Cardiac muscle cell (in vitro differentiated cells and primary cell): ENCODE results near the gene BRD7. TPM values are rescaled to one million over a fixed set of nuclear protein-coding genes. Genes with fewer than 3 reads are reported as not detected.

Experiments
- DNase-seq, 2 donors: peaks; one replicate each; pipeline versions ENCODE4 v3.0.0 to v3.0.0-alpha.2; 2010 to 2017; ENCODE audit warnings: low read depth in 1 of 2, low spot score in 1 of 2
- H3K27ac ChIP-seq: fragments of 200-600 bp; sonication (generic); 2 replicates; pipeline ENCODE4 v1.5.1; 2016
- H3K27me3 ChIP-seq: fragments of 200-600 bp; sonication (generic); 2 replicates; pipeline ENCODE4 v1.6.0; 2016; ENCODE audit warnings: control low read depth
- H3K36me3 ChIP-seq: fragments of 200-600 bp; sonication (generic); 2 replicates; pipeline ENCODE4 v1.5.1; 2016; ENCODE audit warnings: control low read depth
- H3K4me1 ChIP-seq: fragments of 200-600 bp; sonication (generic); 2 replicates; pipeline ENCODE4 v1.8.1; 2017; ENCODE audit warnings: low read depth, mild to moderate bottlenecking, mixed run types
- H3K4me3 ChIP-seq: fragments of 200-600 bp; sonication (generic); 2 replicates; pipeline ENCODE4 v1.5.1; 2016; ENCODE audit warnings: mild to moderate bottlenecking
- H3K9me3 ChIP-seq: fragments of 200-600 bp; sonication (generic); 2 replicates; pipeline ENCODE4 v1.5.1; 2017; ENCODE audit warnings: low read depth, mild to moderate bottlenecking, control low read depth
- CTCF ChIP-seq: IDR thresholded peaks from 2 replicates; pipeline ENCODE4 v1.5.1; 2012; ENCODE audit warnings: low read depth, mild to moderate bottlenecking, low read length
- polyA plus RNA-seq: library from polyadenylated mRNA; unstranded; fragments of >200 nt; fragmentation: Nextera tagmentation; extraction: Ambion mirVana; gene quantifications from 2 replicates; pipeline ENCODE4 v1.2.1, GENCODE V29; 2016
- total RNA-seq: library from RNA; depleted of rRNA; stranded (reverse); fragments of >200 nt; gene quantifications from 2 replicates; pipeline ENCODE4 v1.2.3, GENCODE V29; 2016

The BRD7 gene
- total and polyA plus RNA-seq, 2 experiments from 2014 or later = 80.1 to 89.2 TPM

- DNase-seq = no peak
- no peak overlapping the region for H3K4me3 ChIP-seq
Measured at GRCh38 chr16:50316102-50316847, 52.5 kb downstream of the BRD7 start.

GRCh38 chr16:50315346-50315997 is 53.3 kb downstream of the BRD7 start:
- H3K36me3 ChIP-seq = peaks cover 41% of the 10 kb centered on the region
- no peak overlapping the region for H3K4me3 ChIP-seq
- peaks cover 13% of the 10 kb centered on the region for H3K4me1 ChIP-seq
- H3K9me3 ChIP-seq = no peaks in the 10 kb centered on the region
- TF ChIP-seq CTCF = no peak
- H3K27ac ChIP-seq = peak overlapping the region; percentile 64
- H3K27me3 ChIP-seq = no peaks in the 10 kb centered on the region
- no peak for DNase-seq

More at GRCh38 chr16:50316102-50316847, 52.5 kb downstream of the BRD7 start:
- Histone ChIP-seq H3K27me3 (no peaks in the 10 kb centered on the region), H3K27ac (peak overlapping the region; percentile 64), H3K36me3 (peaks cover 48% of the 10 kb centered on the region), H3K9me3 (no peaks in the 10 kb centered on the region), H3K4me1 (peaks cover 13% of the 10 kb centered on the region)
- no peak for TF ChIP-seq CTCF

GRCh38 chr16:50314665-50315064 is 54.1 kb downstream of the BRD7 start:
- DNase-seq = no peak
- Histone ChIP-seq H3K9me3 (no peaks in the 10 kb centered on the region), H3K4me1 (peaks cover 13% of the 10 kb centered on the region), H3K27ac (peak overlapping the region; percentile 64), H3K36me3 (peaks cover 33% of the 10 kb centered on the region), H3K27me3 (no peaks in the 10 kb centered on the region), H3K4me3 (no peak overlapping the region)
- TF ChIP-seq CTCF = no peak

- peak in 1 of 2 donors; percentile 88 for DNase-seq
- peaks cover 13% of the 10 kb centered on the region for H3K4me1 ChIP-seq
- no peaks in the 10 kb centered on the region for H3K27me3 ChIP-seq
- H3K36me3 ChIP-seq = peaks cover 25% of the 10 kb centered on the region
- no peak overlapping the region for H3K4me3 ChIP-seq
- peak overlapping the region; percentile 64 for H3K27ac ChIP-seq
- H3K9me3 ChIP-seq = no peaks in the 10 kb centered on the region
- no peak for TF ChIP-seq CTCF
Measured at GRCh38 chr16:50313596-50314478, 55.0 kb downstream of the BRD7 start.

- TF ChIP-seq CTCF = no peak
- peaks cover 13% of the 10 kb centered on the region for H3K4me1 ChIP-seq
- no peak overlapping the region for H3K27ac ChIP-seq
- no peaks in the 10 kb centered on the region for H3K27me3 ChIP-seq
- DNase-seq = peak in 1 of 2 donors; percentile 46
- peaks cover 12% of the 10 kb centered on the region for H3K36me3 ChIP-seq
- no peaks in the 10 kb centered on the region for H3K9me3 ChIP-seq
- no peak overlapping the region for H3K4me3 ChIP-seq
Measured at GRCh38 chr16:50311891-50312501, 56.8 kb downstream of the BRD7 start.
